ENCODE measurements around the gene STX7. TPM values are rescaled to one million over a fixed set of nuclear protein-coding genes. Genes with fewer than 3 reads are reported as not detected.

Gene STX7
- total and polyA plus RNA-seq, 2 donors from 2014 or later: 27.4 to 77.9 TPM

DNA sequence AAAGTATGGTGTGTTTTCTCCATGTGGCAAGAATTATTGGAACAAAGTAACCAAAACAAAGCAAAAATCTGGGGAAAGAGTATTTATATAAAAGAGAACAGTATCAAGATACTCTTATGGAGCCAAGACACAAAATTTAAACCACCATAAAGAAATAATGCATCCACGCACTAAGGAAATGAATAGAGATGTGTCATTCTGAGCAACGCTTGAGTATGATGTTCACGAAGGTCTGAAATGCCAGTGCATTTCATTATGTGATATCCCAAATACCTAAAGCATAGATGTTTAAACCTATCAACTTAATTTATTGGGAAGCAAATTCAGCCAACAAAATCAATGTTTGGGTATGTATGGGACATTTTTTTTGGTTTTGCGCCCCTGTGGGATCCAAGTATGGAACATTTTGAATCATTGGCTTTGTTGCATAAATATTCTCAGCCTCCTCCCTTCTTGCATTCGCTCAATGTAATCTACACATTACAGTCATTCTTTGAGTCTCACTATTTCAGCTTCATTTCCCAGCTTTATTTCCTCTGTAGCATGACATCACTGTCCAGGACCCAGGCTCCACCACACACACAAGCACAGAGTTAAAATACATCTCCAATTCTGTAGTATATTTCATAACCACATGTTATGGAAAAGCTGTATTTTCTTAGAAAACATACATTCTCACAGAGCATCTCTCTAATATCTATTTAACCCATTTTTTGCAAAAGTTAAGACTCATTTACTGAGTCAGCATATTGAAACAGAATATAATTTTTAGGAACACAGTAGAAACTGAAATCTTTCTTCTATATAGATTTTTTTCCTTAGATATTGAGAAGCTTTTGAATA, 100.0 kb downstream of the STX7 start:
- TF ChIP-seq, protein P1, sequence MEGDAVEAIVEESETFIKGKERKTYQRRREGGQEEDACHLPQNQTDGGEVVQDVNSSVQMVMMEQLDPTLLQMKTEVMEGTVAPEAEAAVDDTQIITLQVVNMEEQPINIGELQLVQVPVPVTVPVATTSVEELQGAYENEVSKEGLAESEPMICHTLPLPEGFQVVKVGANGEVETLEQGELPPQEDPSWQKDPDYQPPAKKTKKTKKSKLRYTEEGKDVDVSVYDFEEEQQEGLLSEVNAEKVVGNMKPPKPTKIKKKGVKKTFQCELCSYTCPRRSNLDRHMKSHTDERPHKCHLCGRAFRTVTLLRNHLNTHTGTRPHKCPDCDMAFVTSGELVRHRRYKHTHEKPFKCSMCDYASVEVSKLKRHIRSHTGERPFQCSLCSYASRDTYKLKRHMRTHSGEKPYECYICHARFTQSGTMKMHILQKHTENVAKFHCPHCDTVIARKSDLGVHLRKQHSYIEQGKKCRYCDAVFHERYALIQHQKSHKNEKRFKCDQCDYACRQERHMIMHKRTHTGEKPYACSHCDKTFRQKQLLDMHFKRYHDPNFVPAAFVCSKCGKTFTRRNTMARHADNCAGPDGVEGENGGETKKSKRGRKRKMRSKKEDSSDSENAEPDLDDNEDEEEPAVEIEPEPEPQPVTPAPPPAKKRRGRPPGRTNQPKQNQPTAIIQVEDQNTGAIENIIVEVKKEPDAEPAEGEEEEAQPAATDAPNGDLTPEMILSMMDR (IDR thresholded peaks at IDR 0.05; ENCODE audit: borderline replicate concordance, extremely low read depth, insufficient read depth): no peak
- intact Hi-C loops (cut with DNase I): no loop called here
- H3K36me3 ChIP-seq (ENCODE audit: control insufficient read depth in 2 of 3, insufficient read depth in 3 of 3, low read length in 3 of 3): no peaks in the 10 kb centered on the region
- H3K27ac ChIP-seq (ENCODE audit: low read depth in 2 of 2, low read length in 2 of 2): no peak overlapping the region
- DNase-seq (no peak), FAIRE-seq (no peak)
- H3K9ac ChIP-seq (ENCODE audit: low read length in 3 of 3): no peak overlapping the region
- H3K27me3 ChIP-seq (ENCODE audit: control insufficient read depth, insufficient read depth, low read length): no peaks in the 10 kb centered on the region
- no peak overlapping the region for H3K4me3 ChIP-seq (ENCODE audit: low read length in 3 of 3)
- no peaks in the 10 kb centered on the region for H3K4me1 ChIP-seq (ENCODE audit: control insufficient read depth in 2 of 3, insufficient read depth in 2 of 3, low read depth in 1 of 3, low read length in 3 of 3)
- peaks cover 0 to 5% (median 0%) of the 10 kb centered on the region in 3 donors for H3K9me3 ChIP-seq (ENCODE audit: control insufficient read depth in 2 of 3, insufficient read depth in 1 of 3, low read length in 3 of 3)

DNA sequence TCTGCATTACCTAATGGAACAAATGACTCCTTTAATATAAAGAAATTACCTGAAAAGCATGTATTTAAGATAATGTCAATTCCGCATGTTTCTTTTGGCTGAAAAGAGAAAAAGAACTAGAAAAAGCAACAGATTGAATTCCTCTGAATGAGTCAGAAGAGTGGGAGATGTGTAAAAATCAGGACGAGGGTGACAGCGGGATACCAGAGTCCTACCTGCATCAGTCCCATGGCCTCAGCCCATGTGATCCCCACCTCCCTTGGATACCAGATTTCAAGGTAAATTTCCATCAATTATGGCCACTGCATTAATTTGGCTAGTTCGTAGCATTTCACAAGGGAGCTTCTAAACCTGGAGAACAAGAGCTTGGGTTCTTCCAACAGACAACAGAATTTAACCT, 101.6 kb downstream of the STX7 start:
- intact Hi-C loops (cut with DNase I): no loop called here

DNA sequence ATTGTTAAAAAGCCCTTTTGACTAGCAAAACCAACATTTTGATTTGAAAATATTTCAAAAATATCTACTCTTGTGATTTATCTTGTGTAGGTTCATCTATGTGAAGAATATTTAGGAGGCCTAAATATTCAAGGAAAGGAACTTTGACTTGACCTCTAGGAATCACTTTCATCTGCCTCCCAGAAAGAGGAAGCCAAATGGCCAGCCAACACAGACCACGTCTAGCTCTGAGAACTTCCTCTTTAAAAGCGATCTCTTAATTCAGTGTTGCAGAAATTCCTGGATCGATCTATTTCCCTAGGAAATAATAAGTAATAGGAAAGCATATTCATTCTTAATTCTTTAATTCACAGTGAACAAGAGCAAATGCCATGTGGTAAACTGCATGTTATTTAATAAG, 102.1 kb downstream of the STX7 start:
- no peaks in the 10 kb centered on the region for H3K4me1 ChIP-seq (ENCODE audit: control insufficient read depth in 2 of 3, insufficient read depth in 2 of 3, low read depth in 1 of 3, low read length in 3 of 3)
- DNase-seq: no peak
- no peak overlapping the region for H3K9ac ChIP-seq (ENCODE audit: low read length in 3 of 3)
- H3K4me3 ChIP-seq (ENCODE audit: low read length in 3 of 3): no peak overlapping the region
- H3K27ac ChIP-seq (ENCODE audit: low read depth in 2 of 2, low read length in 2 of 2): no peak overlapping the region
- H3K36me3 ChIP-seq (ENCODE audit: control insufficient read depth in 2 of 3, insufficient read depth in 3 of 3, low read length in 3 of 3): no peaks in the 10 kb centered on the region
- no peaks in the 10 kb centered on the region for H3K9me3 ChIP-seq (ENCODE audit: control insufficient read depth in 2 of 3, insufficient read depth in 1 of 3, low read length in 3 of 3)
- FAIRE-seq: no peak
- no peaks in the 10 kb centered on the region for H3K27me3 ChIP-seq (ENCODE audit: control insufficient read depth, insufficient read depth, low read length)
- TF ChIP-seq, protein P1 (IDR thresholded peaks at IDR 0.05; ENCODE audit: borderline replicate concordance, extremely low read depth, insufficient read depth): no peak
- intact Hi-C loops (cut with DNase I): no loop called here

More for the DNA sequence above, 101.6 kb downstream of the STX7 start:
- no peak for DNase-seq
- Histone ChIP-seq H3K4me1 (ENCODE audit: control insufficient read depth in 2 of 3, insufficient read depth in 2 of 3, low read depth in 1 of 3, low read length in 3 of 3) (no peaks in the 10 kb centered on the region), H3K9me3 (ENCODE audit: control insufficient read depth in 2 of 3, insufficient read depth in 1 of 3, low read length in 3 of 3) (no peaks in the 10 kb centered on the region), H3K27me3 (ENCODE audit: control insufficient read depth, insufficient read depth, low read length) (no peaks in the 10 kb centered on the region), H3K27ac (ENCODE audit: low read depth in 2 of 2, low read length in 2 of 2) (no peak overlapping the region), H3K36me3 (ENCODE audit: control insufficient read depth in 2 of 3, insufficient read depth in 3 of 3, low read length in 3 of 3) (no peaks in the 10 kb centered on the region), H3K4me3 (ENCODE audit: low read length in 3 of 3) (no peak overlapping the region), H3K9ac (ENCODE audit: low read length in 3 of 3) (no peak overlapping the region)
- no peak for FAIRE-seq
- TF ChIP-seq, protein P1 (IDR thresholded peaks at IDR 0.05; ENCODE audit: borderline replicate concordance, extremely low read depth, insufficient read depth): no peak

All from kidney (tissue), 14 donors.